ENCODE data around the gene CCT7.

The CCT7 gene

DNA sequence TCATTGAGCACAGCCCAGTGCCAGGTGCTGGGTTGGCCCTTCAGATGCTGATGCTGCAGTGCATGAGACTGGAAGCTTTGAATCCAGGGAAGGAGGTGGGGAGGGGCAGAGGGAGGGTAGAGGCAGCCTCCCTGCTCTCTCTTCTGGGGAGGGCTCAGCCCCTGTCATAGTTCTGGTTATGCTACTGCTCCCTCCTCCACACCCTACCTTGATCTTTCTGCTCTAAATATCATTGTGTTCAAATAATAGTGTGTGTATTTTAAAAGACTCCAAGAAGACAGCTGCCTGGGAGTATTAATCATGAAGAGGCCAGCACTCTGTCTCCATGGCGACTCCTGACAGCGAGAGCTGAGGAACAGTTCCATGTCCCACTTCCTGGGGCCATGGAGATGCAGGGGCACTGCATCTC is 63.0 kb downstream of the CCT7 start:
- peak in 1 of 2 experiments; percentile 30 for DNase-seq

DNA sequence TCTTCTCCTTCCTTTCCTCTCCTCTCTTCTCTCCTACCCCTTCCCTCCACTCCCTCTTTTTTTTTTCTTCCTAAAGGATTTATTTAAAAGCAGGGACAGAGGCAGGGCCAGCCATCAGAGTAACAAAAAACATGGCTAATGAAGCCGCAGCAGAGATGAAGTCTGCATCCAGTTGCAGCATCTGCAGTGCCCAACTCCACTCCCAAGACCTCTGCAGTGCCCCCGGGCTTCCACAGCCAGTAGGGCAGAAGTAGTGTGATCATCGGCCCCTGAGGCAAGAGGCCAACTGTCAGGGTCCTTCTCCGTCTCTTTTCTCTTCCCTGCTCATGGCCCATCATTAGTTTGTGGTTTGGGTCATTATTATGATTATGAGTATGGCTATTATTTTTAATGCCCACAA is 63.5 kb downstream of the CCT7 start:
- no peak for DNase-seq

- DNase-seq: no peak
These were observed 66.8 kb downstream of the CCT7 start for GRCh38 chr2:73300926-73301325.

DNA sequence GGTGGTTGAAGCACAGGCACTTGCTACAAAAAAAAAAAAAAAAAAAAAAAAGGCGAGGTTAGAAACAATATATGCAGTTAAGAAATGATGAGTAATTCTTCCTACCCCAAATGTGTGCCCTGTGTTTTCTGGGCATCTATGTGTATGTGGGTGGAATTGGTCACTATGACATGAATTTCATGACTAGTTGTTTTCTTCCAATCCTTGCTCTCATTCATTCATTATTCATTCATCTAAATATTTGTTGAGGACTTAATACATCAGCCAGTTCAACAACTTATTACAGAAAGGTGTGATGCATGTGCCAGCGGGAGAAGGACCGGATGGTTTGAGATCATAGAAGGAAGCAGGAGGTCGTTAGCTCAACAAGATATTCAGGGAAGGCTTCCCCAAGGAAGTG is 67.5 kb downstream of the CCT7 start:
- no peak for DNase-seq

All from NCI-H446 (cell line).